GM23248 (cell line): ENCODE results near the gene PRKAG1. TPM values are rescaled to one million over a fixed set of nuclear protein-coding genes. Genes with fewer than 3 reads are reported as not detected.

Source experiments
- DNase-seq: peaks from one replicate; pipeline ENCODE4 v3.0.0-alpha.2; 2015
- H2AFZ ChIP-seq: fragments of 200-600 bp; sonication (generic); 2 replicates; pipeline ENCODE4 v1.6.1; 2016; ENCODE audit warnings: antibody characterized with exemption
- H3F3A ChIP-seq: fragments of 200-600 bp; sonication (generic); 2 replicates; pipeline ENCODE4 v1.6.1; 2016; ENCODE audit warnings: mild to moderate bottlenecking, antibody characterized with exemption, mixed run types; ENCODE audit not compliant: insufficient read depth
- H3K27ac ChIP-seq: fragments of 200-600 bp; sonication (generic); 2 replicates; pipeline ENCODE4 v1.5.1; 2016; ENCODE audit warnings: mild to moderate bottlenecking
- H3K27me3 ChIP-seq: fragments of 200-600 bp; sonication (generic); replicated peaks from 2 replicates; pipeline ENCODE4 v1.6.1; 2016; ENCODE audit warnings: mild to moderate bottlenecking; ENCODE audit not compliant: insufficient read depth
- H3K36me3 ChIP-seq: fragments of 200-600 bp; sonication (generic); 2 replicates; pipeline ENCODE4 v1.6.1; 2016; ENCODE audit warnings: low read depth, mild to moderate bottlenecking
- H3K4me1 ChIP-seq: fragments of 200-600 bp; sonication (generic); 2 replicates; pipeline ENCODE4 v1.6.1; 2016; ENCODE audit warnings: mild to moderate bottlenecking; ENCODE audit not compliant: insufficient read depth
- H3K4me2 ChIP-seq: fragments of 200-600 bp; sonication (generic); one replicate; pipeline ENCODE4 v1.6.1; 2016; ENCODE audit warnings: mild to moderate bottlenecking; ENCODE audit not compliant: unreplicated experiment
- H3K4me3 ChIP-seq: fragments of 200-600 bp; sonication (generic); 2 replicates; pipeline ENCODE4 v1.5.1; 2016; ENCODE audit warnings: mild to moderate bottlenecking
- H3K79me2 ChIP-seq: fragments of 200-600 bp; sonication (generic); 2 replicates; pipeline ENCODE4 v1.6.1; 2016; ENCODE audit warnings: mild to moderate bottlenecking; ENCODE audit not compliant: insufficient read depth
- H3K9ac ChIP-seq: fragments of 200-600 bp; sonication (generic); 2 replicates; pipeline ENCODE4 v1.6.1; 2016; ENCODE audit warnings: mild to moderate bottlenecking
- H3K9me2 ChIP-seq: fragments of 200-600 bp; sonication (generic); 2 replicates; pipeline ENCODE4 v1.6.1; 2016; ENCODE audit warnings: mixed run types, mild to moderate bottlenecking, moderate library complexity; ENCODE audit not compliant: insufficient read depth
- H3K9me3 ChIP-seq: fragments of 200-600 bp; sonication (generic); one replicate; pipeline ENCODE4 v1.6.1; 2017; ENCODE audit warnings: low read depth
- H4K20me1 ChIP-seq: fragments of 200-600 bp; sonication (generic); 2 replicates; pipeline ENCODE4 v1.6.0; 2016; ENCODE audit not compliant: insufficient read depth
- EZH2 ChIP-seq: fragments of 200-600 bp; sonication (generic); IDR thresholded peaks from 2 replicates; pipeline ENCODE4 v1.6.1; 2018; ENCODE audit warnings: antibody characterized with exemption, mild to moderate bottlenecking; ENCODE audit not compliant: insufficient read depth, poor library complexity, severe bottlenecking
- EZH2phosphoT487 ChIP-seq: fragments of 200-600 bp; sonication (generic); IDR thresholded peaks from 2 replicates; pipeline ENCODE4 v1.6.1; 2018; ENCODE audit warnings: antibody characterized with exemption, moderate library complexity, mild to moderate bottlenecking, low read depth; ENCODE audit not compliant: insufficient read depth
- WGBS, 2 experiments: methylation state at CpG; one replicate each; pipeline ENCODE4 v1.1.6; 2015 to 2017; ENCODE audit warnings: low lambda C conversion rate in 2 of 2, low coverage in 1 of 2; ENCODE audit errors: missing lambda C conversion rate in 2 of 2; 5-methylcytosine and 5-hydroxymethylcytosine counted together
- in situ Hi-C: fragments of 300-500 bp; cut with MboI; formaldehyde crosslinking; loops from 2 replicates; pipeline ENCODE4 v1.15.0; 2020
- polyA plus RNA-seq: library from polyadenylated mRNA; unstranded; fragments of >200 nt; fragmentation: Nextera tagmentation; extraction: Ambion mirVana; gene quantifications from 2 replicates; pipeline ENCODE4 v1.2.1, GENCODE V29; 2016
- total RNA-seq: library from RNA; depleted of rRNA; stranded (reverse); fragments of >200 nt; shearing (Covaris generic); gene quantifications from 2 replicates; pipeline ENCODE4 v1.2.3, GENCODE V29; 2014

The PRKAG1 gene
- total and polyA plus RNA-seq, 2 experiments from 2014 or later = 62.5 to 91.3 TPM

- peaks cover 56% of the 10 kb centered on the region for H3K79me2 ChIP-seq
These were observed 42.6 kb upstream of the PRKAG1 start for GRCh38 chr12:49061157-49061650.

GRCh38 chr12:49060237-49061156 is 41.9 kb upstream of the PRKAG1 start, which contains the start of gene KMT2D:
TSS of gene KMT2D (minus strand) at chr12:49060794. CDS start at chr12:49055324, 5,470 bp downstream.
- WGBS, 2 experiments = 0 to 1% methylated on average over 45 to 72 of the region's 74 CpGs
- Histone ChIP-seq H4K20me1 (peaks cover 13% of the 10 kb centered on the region), H3K9me2 (no peaks in the 10 kb centered on the region), H3K27me3 (no peaks in the 10 kb centered on the region), H3K4me3 (peak within 1 kb of the TSS; percentile 98), H2AFZ (peak within 1 kb of the TSS; percentile 97), H3K27ac (peak within 1 kb of the TSS; percentile 89), H3K9ac (peak within 1 kb of the TSS; percentile 95), H3F3A (peaks cover 20% of the 10 kb centered on the region; the same call in 1 of the 2 replicates), H3K4me1 (peaks cover 25% of the 10 kb centered on the region), H3K4me2 (peak within 1 kb of the TSS; percentile 99), H3K79me2 (peaks cover 63% of the 10 kb centered on the region), H3K36me3 (no peaks in the 10 kb centered on the region), H3K9me3 (no peaks in the 10 kb centered on the region)
- DNase-seq = peak; percentile 99
- TF ChIP-seq EZH2 (no peak), EZH2phosphoT487 (no peak)
- in situ Hi-C loops = no loop called here

More at GRCh38 chr12:49061157-49061650, 42.6 kb upstream of the PRKAG1 start:
- 0 to 2% methylated on average over 15 to 16 of the region's 16 CpGs for WGBS, 2 experiments
- no peaks in the 10 kb centered on the region for H3K36me3 ChIP-seq
- H3K4me3 ChIP-seq = peak overlapping the region; percentile 98
- H3K4me1 ChIP-seq = peaks cover 18% of the 10 kb centered on the region
- H3K27me3 ChIP-seq = no peaks in the 10 kb centered on the region
- in situ Hi-C loops = no loop called here
- no peaks in the 10 kb centered on the region for H3K9me3 ChIP-seq
- peaks cover 8% of the 10 kb centered on the region; the same call in 1 of the 2 replicates for H4K20me1 ChIP-seq
- H2AFZ ChIP-seq = peak overlapping the region; percentile 97
- TF ChIP-seq EZH2phosphoT487 (no peak), EZH2 (no peak)
- peak overlapping the region; percentile 99 for H3K4me2 ChIP-seq
- H3K27ac ChIP-seq = peak overlapping the region; percentile 89
- DNase-seq = peak; percentile 35
- H3K9ac ChIP-seq = peak overlapping the region; percentile 95
- H3K9me2 ChIP-seq = no peaks in the 10 kb centered on the region
- peaks cover 20% of the 10 kb centered on the region; the same call in 1 of the 2 replicates for H3F3A ChIP-seq

GRCh38 chr12:49059299-49060171 is 41.0 kb upstream of the PRKAG1 start:
- H3K4me3 ChIP-seq = peak overlapping the region; percentile 98
- peak overlapping the region; percentile 97 for H2AFZ ChIP-seq
- peak overlapping the region; percentile 89 for H3K27ac ChIP-seq
- WGBS, 2 experiments = 1% methylated on average over 47 to 69 of the region's 70 CpGs
- peaks cover 73% of the 10 kb centered on the region for H3K79me2 ChIP-seq
- no peaks in the 10 kb centered on the region for H3K9me2 ChIP-seq
- no peaks in the 10 kb centered on the region for H3K36me3 ChIP-seq
- peaks cover 28% of the 10 kb centered on the region for H3K4me1 ChIP-seq
- peak; percentile 73 for DNase-seq
- no peaks in the 10 kb centered on the region for H3K9me3 ChIP-seq
- TF ChIP-seq EZH2phosphoT487 = no peak
- peak overlapping the region; percentile 95 for H3K9ac ChIP-seq
- H3F3A ChIP-seq = peaks cover 20% of the 10 kb centered on the region; the same call in 1 of the 2 replicates
- H3K4me2 ChIP-seq = peak overlapping the region; percentile 99
- H4K20me1 ChIP-seq = peaks cover 23% of the 10 kb centered on the region
- in situ Hi-C loops = no loop called here
- no peaks in the 10 kb centered on the region for H3K27me3 ChIP-seq

- Histone ChIP-seq H3K27me3 (no peaks in the 10 kb centered on the region), H3K9ac (peak overlapping the region; percentile 95), H3K4me3 (peak overlapping the region; percentile 98), H2AFZ (no peak overlapping the region), H3K27ac (peak overlapping the region; percentile 89), H3K36me3 (no peaks in the 10 kb centered on the region), H3K9me2 (no peaks in the 10 kb centered on the region), H4K20me1 (peaks cover 24% of the 10 kb centered on the region), H3F3A (peaks cover 20% of the 10 kb centered on the region; the same call in 1 of the 2 replicates), H3K4me2 (peak overlapping the region; percentile 99), H3K9me3 (no peaks in the 10 kb centered on the region), H3K4me1 (peaks cover 28% of the 10 kb centered on the region), H3K79me2 (peaks cover 79% of the 10 kb centered on the region)
- in situ Hi-C loops = no loop called here
- peak; percentile 30 for DNase-seq
- no peak for TF ChIP-seq EZH2
- no peak for TF ChIP-seq EZH2phosphoT487
- WGBS, 2 experiments = 0 to 5% methylated on average over 1 of the region's 1 CpG
These were observed 40.4 kb upstream of the PRKAG1 start for GRCh38 chr12:49059045-49059298.
